H9 (cell line): ENCODE measurements around the gene ZSWIM5. TPM values are rescaled to one million over a fixed set of nuclear protein-coding genes. Genes with fewer than 3 reads are reported as not detected.

Experiments used
- DNase-seq: peaks from one replicate; pipeline ENCODE4 v3.0.0-alpha.2; 2017
- H2AFZ ChIP-seq: one replicate; pipeline ENCODE4 v1.6.1; 2013; ENCODE audit warnings: mild to moderate bottlenecking, low read length, control low read depth, moderate library complexity
- H2AK5ac ChIP-seq: 2 replicates; pipeline ENCODE4 v1.6.1; 2013; ENCODE audit warnings: low read length, control low read depth, mixed read lengths; ENCODE audit not compliant: insufficient read length
- H2BK120ac ChIP-seq: one replicate; pipeline ENCODE4 v1.6.1; 2013; ENCODE audit warnings: low read depth, mild to moderate bottlenecking, low read length, control low read depth, inconsistent platforms; ENCODE audit not compliant: poor library complexity, severe bottlenecking
- H2BK12ac ChIP-seq: 2 replicates; pipeline ENCODE4 v1.6.1; 2013; ENCODE audit warnings: low read length, control low read depth, mixed read lengths, low read depth; ENCODE audit not compliant: insufficient read length
- H2BK15ac ChIP-seq: 2 replicates; pipeline ENCODE4 v1.6.1; 2013; ENCODE audit warnings: low read depth, low read length, control low read depth
- H2BK20ac ChIP-seq: one replicate; pipeline ENCODE4 v1.6.1; 2013; ENCODE audit warnings: low read depth, mild to moderate bottlenecking, low read length, control low read depth, inconsistent platforms; ENCODE audit not compliant: poor library complexity, severe bottlenecking
- H2BK5ac ChIP-seq: 2 replicates; pipeline ENCODE4 v1.6.1; 2013; ENCODE audit warnings: low read length, control low read depth, mixed read lengths; ENCODE audit not compliant: insufficient read length
- H3K14ac ChIP-seq: 2 replicates; pipeline ENCODE4 v1.6.1; 2013; ENCODE audit warnings: low read length, control low read depth; ENCODE audit not compliant: insufficient read depth
- H3K18ac ChIP-seq: 2 replicates; pipeline ENCODE4 v1.6.1; 2013; ENCODE audit warnings: low read depth, mild to moderate bottlenecking, mixed read lengths, low read length, control low read depth; ENCODE audit not compliant: insufficient read length
- H3K23ac ChIP-seq: 2 replicates; pipeline ENCODE4 v1.6.1; 2013; ENCODE audit warnings: low read length, control low read depth, mixed read lengths, low read depth; ENCODE audit not compliant: insufficient read length
- H3K23me2 ChIP-seq: 2 replicates; pipeline ENCODE4 v1.6.1; 2013; ENCODE audit warnings: low read depth, mild to moderate bottlenecking, mixed read lengths, low read length, control low read depth; ENCODE audit not compliant: insufficient read length, poor library complexity, severe bottlenecking
- H3K27ac ChIP-seq: 2 replicates; pipeline ENCODE4 v1.5.1; 2013; ENCODE audit warnings: low read length, control low read depth, mixed read lengths, low read depth; ENCODE audit not compliant: insufficient read length
- H3K27me3 ChIP-seq: 2 replicates; pipeline ENCODE4 v1.6.1; 2013; ENCODE audit warnings: low read length, control low read depth, inconsistent platforms; ENCODE audit not compliant: insufficient read depth
- H3K4ac ChIP-seq: 2 replicates; pipeline ENCODE4 v1.6.1; 2013; ENCODE audit warnings: low read depth, mild to moderate bottlenecking, control low read depth, inconsistent platforms, low read length, moderate library complexity
- H3K4me1 ChIP-seq: 2 replicates; pipeline ENCODE4 v1.6.1; 2013; ENCODE audit warnings: low read length, control low read depth, inconsistent platforms; ENCODE audit not compliant: insufficient read depth
- H3K4me2 ChIP-seq: 2 replicates; pipeline ENCODE4 v1.6.1; 2013; ENCODE audit warnings: low read length, control low read depth, mixed read lengths; ENCODE audit not compliant: insufficient read length, insufficient read depth
- H3K56ac ChIP-seq: 2 replicates; pipeline ENCODE4 v1.6.1; 2013; ENCODE audit warnings: low read depth, mild to moderate bottlenecking, mixed read lengths, low read length, control low read depth; ENCODE audit not compliant: insufficient read length
- H3K79me1 ChIP-seq: 2 replicates; pipeline ENCODE4 v1.6.1; 2013; ENCODE audit warnings: low read depth, mild to moderate bottlenecking, moderate library complexity, low read length, control low read depth, inconsistent platforms; ENCODE audit not compliant: insufficient read depth, poor library complexity, severe bottlenecking
- H3K79me2 ChIP-seq: 2 replicates; pipeline ENCODE4 v1.6.1; 2013; ENCODE audit warnings: low read length, control low read depth, inconsistent platforms; ENCODE audit not compliant: insufficient read depth
- H3K9ac ChIP-seq: 2 replicates; pipeline ENCODE4 v1.6.1; 2013; ENCODE audit warnings: low read length, control low read depth, mixed read lengths; ENCODE audit not compliant: insufficient read length; ENCODE audit errors: extremely low read depth
- H3K9me3 ChIP-seq: one replicate; pipeline ENCODE4 v1.6.1; 2013; ENCODE audit warnings: low read depth, low read length, inconsistent platforms; ENCODE audit not compliant: control insufficient read depth
- H3T11ph ChIP-seq: one replicate; pipeline ENCODE4 v1.6.1; 2013; ENCODE audit warnings: mild to moderate bottlenecking, low read length, control low read depth, inconsistent platforms
- H4K20me1 ChIP-seq: one replicate; pipeline ENCODE4 v1.6.1; 2013; ENCODE audit not compliant: control insufficient read depth, insufficient read length, insufficient read depth
- H4K5ac ChIP-seq: 2 replicates; pipeline ENCODE4 v1.6.1; 2013; ENCODE audit warnings: low read depth, mild to moderate bottlenecking, mixed read lengths, low read length, control low read depth; ENCODE audit not compliant: insufficient read length
- H4K8ac ChIP-seq: replicated peaks from 2 replicates; pipeline ENCODE4 v1.6.1; 2013; ENCODE audit warnings: low read length, control low read depth, mixed read lengths, low read depth; ENCODE audit not compliant: insufficient read length
- H4K91ac ChIP-seq: 2 replicates; pipeline ENCODE4 v1.6.1; 2013; ENCODE audit warnings: low read depth, mild to moderate bottlenecking, moderate library complexity, mixed read lengths, low read length, control low read depth; ENCODE audit not compliant: insufficient read length
- H3K27ac Mint-ChIP-seq, 3 experiments: 2 replicates in 2 of 3; 3 replicates in 1 of 3; pipeline ENCODE4 v1.8.0; 2020 to 2021; ENCODE audit warnings: mixed read lengths in 3 of 3, mild to moderate bottlenecking in 1 of 3, moderate library complexity in 1 of 3
- H3K27me3 Mint-ChIP-seq: 2 replicates; pipeline ENCODE4 v1.8.0; 2021; ENCODE audit warnings: low read depth, mild to moderate bottlenecking, moderate library complexity, mixed read lengths
- H3K36me3 Mint-ChIP-seq, 3 experiments: 2 replicates in 2 of 3; 3 replicates in 1 of 3; pipeline ENCODE4 v1.8.0; 2020 to 2021; ENCODE audit warnings: low read depth in 3 of 3, mixed read lengths in 3 of 3; ENCODE audit not compliant: insufficient read depth in 1 of 3
- H3K4me1 Mint-ChIP-seq, 2 experiments: 2 replicates each; pipeline ENCODE4 v1.8.0; 2020; ENCODE audit warnings: mixed read lengths in 2 of 2
- H3K4me3 Mint-ChIP-seq, 2 experiments: 2 replicates in 1 of 2; 3 replicates in 1 of 2; pipeline ENCODE4 v1.8.0; 2020 to 2021; ENCODE audit warnings: mild to moderate bottlenecking in 2 of 2, mixed read lengths in 2 of 2, moderate library complexity in 1 of 2
- H3K9me3 Mint-ChIP-seq, 2 experiments: 2 replicates in 1 of 2; 3 replicates in 1 of 2; pipeline ENCODE4 v1.8.0; 2020; ENCODE audit warnings: mild to moderate bottlenecking in 2 of 2, mixed read lengths in 2 of 2, moderate library complexity in 1 of 2
- CTCF ChIP-seq: fragments of 200-600 bp; sonication (generic); conservative IDR thresholded peaks from 3 replicates; pipeline ENCODE4 v1.8.0; 2021; ENCODE audit warnings: antibody characterized with exemption, mild to moderate bottlenecking
- WGBS: extraction: QIAGEN DNeasy Blood & Tissue Kit; methylation state at CpG from one replicate; pipeline ENCODE4 v1.1.7; 2013; ENCODE audit warnings: missing lambda C conversion rate, low lambda C conversion rate, mixed read lengths; ENCODE audit not compliant: insufficient read length; ENCODE audit errors: extremely low coverage; 5-methylcytosine and 5-hydroxymethylcytosine counted together
- total RNA-seq: library from RNA; stranded (reverse); gene quantifications from 2 replicates; pipeline ENCODE4 v1.2.1, GENCODE V29; 2021

ZSWIM5 gene
- total RNA-seq, 1 experiment from 2014 or later, result 3.5 TPM

DNA sequence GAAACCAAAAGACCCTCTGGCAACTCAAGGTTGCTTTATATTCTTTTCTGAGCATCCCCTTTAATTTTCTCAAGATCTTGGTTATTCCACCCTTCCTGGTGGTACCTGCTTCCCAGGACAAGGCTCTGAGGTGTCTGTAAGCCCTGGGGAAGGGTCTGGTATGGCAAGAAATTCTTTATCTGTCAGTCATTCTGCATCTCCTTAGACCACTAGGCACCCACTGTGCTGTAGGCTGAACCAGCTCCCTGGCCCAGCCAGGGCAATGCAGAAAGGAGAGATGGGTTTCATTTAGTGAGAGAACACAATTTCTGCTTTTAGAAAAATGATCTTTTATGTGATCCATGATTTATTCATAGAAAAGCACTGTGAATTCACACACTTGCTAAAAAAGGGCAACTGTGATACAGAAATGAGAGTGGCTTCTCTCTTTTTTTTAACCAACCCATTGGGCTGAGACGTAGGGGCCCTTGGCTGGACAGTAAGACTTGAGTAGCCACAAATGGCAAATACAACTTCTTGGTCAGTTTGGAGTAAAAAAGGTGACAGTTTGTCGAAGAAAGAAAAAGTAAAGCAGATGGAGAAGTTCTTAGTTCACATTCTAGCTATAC is 190.2 kb downstream of the ZSWIM5 start:
- H4K20me1 ChIP-seq, result no peaks in the 10 kb centered on the region
- H3K14ac ChIP-seq, result no peak overlapping the region
- H3K56ac ChIP-seq, result no peak overlapping the region
- H3K18ac ChIP-seq, result no peak overlapping the region
- H2BK120ac ChIP-seq, result no peak overlapping the region
- H3K4me1 ChIP-seq, result peaks cover 7% of the 10 kb centered on the region
- H2BK20ac ChIP-seq, result no peak overlapping the region
- H3K9ac ChIP-seq, result no peak overlapping the region
- H3K4ac ChIP-seq, result no peak overlapping the region
- no peak overlapping the region for H3K4me2 ChIP-seq
- H2BK12ac ChIP-seq, result no peak overlapping the region
- WGBS, result no CpG with 5 or more reads among the region's 2 CpGs
- peaks cover 21 to 24% of the 10 kb centered on the region in 2 experiments for H3K4me1 Mint-ChIP-seq
- no peak overlapping the region for H3K23ac ChIP-seq
- H4K91ac ChIP-seq, result no peak overlapping the region
- no peak overlapping the region for H3K27ac Mint-ChIP-seq
- H3K23me2 ChIP-seq, result peaks cover 10% of the 10 kb centered on the region
- no peaks in the 10 kb centered on the region for H3K9me3 ChIP-seq
- DNase-seq, result no peak
- no peaks in the 10 kb centered on the region for H3K79me2 ChIP-seq
- H4K8ac ChIP-seq, result no peak overlapping the region
- no peak overlapping the region for H3K27ac ChIP-seq
- no peak overlapping the region for H4K5ac ChIP-seq
- H2AK5ac ChIP-seq, result no peak overlapping the region
- H3K27me3 ChIP-seq, result no peaks in the 10 kb centered on the region
- no peaks in the 10 kb centered on the region for H3K79me1 ChIP-seq
- H2BK5ac ChIP-seq, result no peak overlapping the region
- H3K27me3 Mint-ChIP-seq, result no peaks in the 10 kb centered on the region
- no peak overlapping the region for H3K4me3 Mint-ChIP-seq
- H3T11ph ChIP-seq, result no peak overlapping the region
- TF ChIP-seq CTCF, result no peak
- no peak overlapping the region for H2BK15ac ChIP-seq
- H3K9me3 Mint-ChIP-seq, result no peaks in the 10 kb centered on the region
- H2AFZ ChIP-seq, result no peak overlapping the region
- H3K36me3 Mint-ChIP-seq, result peaks cover 4 to 20% (median 16%) of the 10 kb centered on the region in 3 experiments
